HL-60 (cell line): ENCODE data around the gene DNAJB1.

Experiments
- CTCF ChIP-seq: IDR thresholded peaks from one replicate; pipeline ENCODE4 v1.5.1; 2011; ENCODE audit warnings: low read length, control low read depth, inconsistent platforms; ENCODE audit not compliant: insufficient read depth
- GABPA ChIP-seq: IDR thresholded peaks from 2 replicates; pipeline ENCODE4 v1.6.1; 2012; ENCODE audit warnings: low read depth
- POLR2AphosphoS5 ChIP-seq: IDR thresholded peaks from 2 replicates; pipeline ENCODE4 v1.6.1; 2012; ENCODE audit warnings: low read depth
- REST ChIP-seq: IDR thresholded peaks from 2 replicates; pipeline ENCODE4 v1.6.1; 2012; ENCODE audit warnings: low read depth; ENCODE audit not compliant: insufficient replicate concordance

- TF ChIP-seq POLR2AphosphoS5: no peak
- no peak for TF ChIP-seq CTCF
- no peak for TF ChIP-seq REST
- no peak for TF ChIP-seq GABPA
Measured at GRCh38 chr19:14517446-14517839, 754 bp downstream of the DNAJB1 start.
